ENCODE results near the gene TUBA8.
"Not testable (repeated sequence)": the region's sequence is repeated elsewhere in the genome, so short reads cannot be mapped to it uniquely, and the experiment has no call there.

The TUBA8 gene

GRCh38 chr22:18121954-18122554 lies 11.4 kb downstream of the TUBA8 start:
- in situ Hi-C loops (cut with MboI; ENCODE audit: low sequenced_read_pairs), result no loop called here

DNA sequence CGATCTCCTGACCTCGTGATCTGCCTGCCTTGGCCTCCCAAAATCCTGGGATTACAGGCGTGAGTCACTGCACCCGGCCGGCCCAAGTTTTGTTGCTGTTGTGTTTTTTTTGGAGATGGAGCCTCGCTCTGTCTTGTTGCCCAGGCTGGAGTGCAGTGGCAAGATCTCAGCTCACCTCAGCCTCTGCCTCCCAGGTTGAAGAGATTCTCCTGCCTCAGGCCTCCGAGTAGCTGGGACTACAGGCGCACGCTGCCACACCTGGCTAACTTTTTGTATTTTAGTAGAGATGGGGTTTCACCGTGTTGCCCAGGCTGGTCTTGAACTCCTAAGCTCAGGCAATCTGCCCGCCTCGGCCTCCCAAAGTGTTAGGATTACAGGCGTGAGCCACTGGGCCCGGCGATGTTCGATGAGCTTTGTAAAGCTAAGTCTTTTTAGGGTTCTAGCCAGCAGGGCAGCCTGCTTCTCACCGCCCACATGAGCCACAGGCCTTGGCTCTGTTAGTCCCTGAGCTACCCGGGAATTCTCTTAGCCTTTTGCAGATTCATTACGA lies 12.9 kb downstream of the TUBA8 start:
- in situ Hi-C loops (cut with MboI; ENCODE audit: low sequenced_read_pairs), result not testable (repeated sequence)

DNA sequence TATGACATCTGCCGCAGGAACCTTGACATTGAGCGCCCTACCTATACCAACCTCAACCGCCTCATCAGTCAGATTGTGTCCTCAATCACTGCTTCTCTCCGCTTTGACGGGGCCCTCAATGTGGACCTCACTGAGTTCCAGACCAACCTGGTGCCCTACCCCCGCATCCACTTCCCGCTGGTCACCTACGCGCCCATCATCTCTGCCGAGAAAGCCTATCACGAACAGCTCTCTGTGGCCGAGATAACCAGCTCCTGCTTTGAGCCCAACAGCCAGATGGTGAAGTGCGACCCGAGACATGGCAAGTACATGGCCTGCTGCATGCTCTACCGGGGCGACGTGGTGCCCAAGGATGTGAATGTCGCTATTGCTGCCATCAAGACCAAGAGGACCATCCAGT lies 16.0 kb downstream of the TUBA8 start:
- in situ Hi-C loops (cut with MboI; ENCODE audit: low sequenced_read_pairs), result no loop called here

GRCh38 chr22:18130018-18130417 lies 19.4 kb downstream of the TUBA8 start:
- in situ Hi-C loops (cut with MboI; ENCODE audit: low sequenced_read_pairs), result no loop called here

DNA sequence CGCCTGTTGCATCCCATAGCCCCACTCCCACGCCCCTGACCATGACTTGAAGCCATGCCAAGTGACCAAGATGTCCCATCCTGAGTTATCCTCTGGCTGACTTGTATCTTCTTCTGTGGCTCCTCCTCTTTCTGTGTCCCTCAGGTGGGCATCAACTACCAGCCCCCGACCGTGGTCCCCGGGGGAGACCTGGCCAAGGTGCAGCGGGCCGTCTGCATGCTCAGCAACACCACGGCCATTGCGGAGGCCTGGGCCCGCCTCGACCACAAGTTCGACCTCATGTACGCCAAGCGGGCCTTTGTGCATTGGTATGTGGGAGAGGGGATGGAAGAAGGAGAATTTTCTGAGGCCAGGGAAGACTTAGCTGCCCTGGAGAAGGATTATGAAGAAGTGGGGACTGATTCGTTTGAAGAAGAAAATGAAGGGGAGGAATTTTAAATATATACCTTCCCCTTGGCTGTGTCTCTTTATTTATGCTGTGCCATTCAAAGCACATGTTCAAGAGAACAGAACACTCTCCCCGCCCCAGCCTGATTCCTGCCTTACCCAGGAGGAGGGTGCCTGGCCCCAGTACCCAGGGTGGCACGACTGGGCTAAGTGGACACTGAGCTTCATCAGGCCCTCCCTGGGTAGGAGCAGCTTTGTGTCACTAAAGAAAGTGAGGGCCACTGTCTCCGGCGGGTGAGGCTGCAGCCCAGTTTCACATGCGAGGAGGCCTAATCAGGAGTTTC lies 20.3 kb downstream of the TUBA8 start:
- in situ Hi-C loops (cut with MboI; ENCODE audit: low sequenced_read_pairs), result no loop called here

DNA sequence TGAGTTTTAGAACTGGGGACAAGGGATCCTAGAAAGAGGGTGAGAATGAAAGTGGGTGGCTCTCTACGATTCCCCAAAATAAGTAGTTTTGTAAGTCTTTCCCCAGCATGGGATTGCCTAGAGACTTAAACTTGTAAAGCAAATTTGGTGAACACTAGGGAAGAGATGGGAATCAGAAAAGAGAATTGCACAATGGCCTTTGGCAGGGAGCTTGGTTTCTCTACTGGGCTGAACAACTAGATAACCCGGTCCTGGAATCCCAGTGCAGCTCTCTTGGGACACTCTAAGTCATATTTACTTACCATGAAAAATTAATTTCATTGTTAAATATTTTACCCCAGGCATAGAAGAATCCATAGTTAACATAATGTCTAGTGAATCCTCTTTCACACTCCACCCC lies 22.8 kb downstream of the TUBA8 start:
- in situ Hi-C loops (cut with MboI; ENCODE audit: low sequenced_read_pairs), result no loop called here

DNA sequence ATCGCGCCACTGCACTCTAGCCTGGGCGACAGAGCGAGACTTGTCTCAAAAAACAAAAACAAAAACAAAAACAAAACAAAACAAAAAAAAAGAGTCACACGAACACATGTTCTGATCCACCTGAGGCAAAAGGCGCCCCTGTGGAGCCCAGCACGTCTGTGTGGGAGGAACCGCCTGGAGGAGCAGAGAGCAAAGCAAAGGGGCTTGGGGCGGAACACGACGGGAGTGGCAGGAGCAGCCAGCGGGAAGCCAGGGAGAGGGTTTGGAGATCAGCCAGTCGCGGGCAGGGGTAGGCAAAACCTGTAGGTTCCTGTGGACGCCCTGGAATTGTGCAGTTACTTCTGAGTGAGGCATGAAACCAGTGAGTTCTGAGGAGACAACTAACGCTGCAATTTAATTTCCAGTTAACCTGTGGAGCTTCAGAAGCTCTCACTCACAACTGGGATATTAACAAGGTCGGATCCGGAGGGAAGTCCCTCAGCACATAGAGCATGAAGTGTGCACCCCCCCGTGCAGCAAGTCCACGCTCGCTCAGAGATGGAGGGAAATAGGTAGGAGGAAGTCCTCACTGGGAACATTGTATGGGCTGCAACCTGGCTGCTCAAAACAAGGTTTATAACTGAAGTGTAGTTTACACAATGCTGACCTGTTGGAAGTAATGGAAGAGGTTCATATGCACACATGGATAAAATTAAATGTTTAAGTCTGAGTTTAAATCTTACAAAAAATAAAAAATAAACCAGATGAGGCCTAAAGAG lies 26.1 kb downstream of the TUBA8 start:
- in situ Hi-C loops (cut with MboI; ENCODE audit: low sequenced_read_pairs), result no loop called here

DNA sequence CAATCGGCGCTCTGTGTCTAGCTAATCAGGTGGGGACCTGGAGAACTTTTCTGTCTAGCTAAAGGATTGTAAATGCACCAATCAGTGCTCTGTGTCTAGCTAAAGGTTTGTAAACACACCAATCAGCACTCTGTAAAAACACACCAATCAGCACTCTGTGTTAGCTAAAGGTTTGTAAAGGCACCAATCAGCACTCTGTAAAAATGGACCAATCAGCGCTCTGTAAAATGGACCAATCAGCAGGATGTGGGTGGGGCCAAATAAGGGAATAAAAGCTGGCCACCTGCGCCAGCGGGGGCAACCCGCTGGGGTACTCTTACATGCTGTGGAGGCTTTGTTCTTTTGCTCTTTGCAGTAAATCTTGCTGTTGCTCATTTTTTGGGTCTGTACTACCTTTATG lies 30.4 kb downstream of the TUBA8 start:
- in situ Hi-C loops (cut with MboI; ENCODE audit: low sequenced_read_pairs), result not testable (repeated sequence)

DNA sequence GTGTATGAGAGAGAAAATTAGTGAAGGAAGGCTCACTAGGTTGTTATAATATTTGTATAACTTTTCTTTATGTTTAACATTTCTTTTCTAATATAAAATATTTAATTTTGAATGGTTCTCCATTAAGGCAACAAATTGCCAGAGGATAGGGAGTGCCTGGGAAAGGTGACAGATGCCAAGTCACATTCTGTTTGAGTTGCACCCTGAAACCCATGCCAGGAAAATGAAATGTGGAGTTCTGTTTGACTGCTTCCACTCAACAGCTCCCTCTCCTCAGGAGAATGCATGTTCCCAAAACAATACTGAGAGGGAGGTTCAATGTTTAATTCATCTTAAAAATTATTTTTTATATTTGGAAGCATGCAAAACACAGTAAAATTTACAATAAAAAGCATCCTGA lies 33.5 kb downstream of the TUBA8 start:
- in situ Hi-C loops (cut with MboI; ENCODE audit: low sequenced_read_pairs), result no loop called here

GRCh38 chr22:18145676-18146388 lies 35.2 kb downstream of the TUBA8 start:
- in situ Hi-C loops (cut with MboI; ENCODE audit: low sequenced_read_pairs), result no loop called here

GRCh38 chr22:18146389-18146753 lies 35.8 kb downstream of the TUBA8 start:
- in situ Hi-C loops (cut with MboI; ENCODE audit: low sequenced_read_pairs), result no loop called here

- in situ Hi-C loops (cut with MboI; ENCODE audit: low sequenced_read_pairs), result no loop called here
Observed at GRCh38 chr22:18147791-18148190, 37.2 kb downstream of the TUBA8 start.

GRCh38 chr22:18148293-18148965 lies 37.8 kb downstream of the TUBA8 start:
- in situ Hi-C loops (cut with MboI; ENCODE audit: low sequenced_read_pairs), result no loop called here

DNA sequence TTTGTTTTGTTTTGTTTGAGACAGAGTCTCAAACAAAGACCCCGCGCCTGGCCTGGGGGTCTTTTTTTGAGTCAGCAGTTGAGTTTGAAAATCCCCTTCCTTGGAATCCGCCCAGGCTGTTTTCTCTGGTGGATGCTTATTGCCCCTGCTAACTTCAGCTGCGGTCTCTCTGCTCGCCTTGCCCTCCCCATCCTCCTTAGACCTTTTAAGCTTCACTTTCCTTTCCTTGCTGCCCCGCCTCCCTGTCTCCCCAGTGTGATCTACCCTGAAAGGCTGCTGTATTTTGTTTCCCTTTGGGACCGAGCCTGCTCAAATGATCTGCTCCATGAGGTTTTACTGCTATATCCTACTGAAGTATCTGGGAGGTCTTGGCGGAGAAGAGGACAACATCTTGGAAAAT lies 41.9 kb downstream of the TUBA8 start:
- in situ Hi-C loops (cut with MboI; ENCODE audit: low sequenced_read_pairs), result no loop called here

GRCh38 chr22:18154821-18155390 lies 44.3 kb downstream of the TUBA8 start:
- in situ Hi-C loops (cut with MboI; ENCODE audit: low sequenced_read_pairs), result no loop called here

DNA sequence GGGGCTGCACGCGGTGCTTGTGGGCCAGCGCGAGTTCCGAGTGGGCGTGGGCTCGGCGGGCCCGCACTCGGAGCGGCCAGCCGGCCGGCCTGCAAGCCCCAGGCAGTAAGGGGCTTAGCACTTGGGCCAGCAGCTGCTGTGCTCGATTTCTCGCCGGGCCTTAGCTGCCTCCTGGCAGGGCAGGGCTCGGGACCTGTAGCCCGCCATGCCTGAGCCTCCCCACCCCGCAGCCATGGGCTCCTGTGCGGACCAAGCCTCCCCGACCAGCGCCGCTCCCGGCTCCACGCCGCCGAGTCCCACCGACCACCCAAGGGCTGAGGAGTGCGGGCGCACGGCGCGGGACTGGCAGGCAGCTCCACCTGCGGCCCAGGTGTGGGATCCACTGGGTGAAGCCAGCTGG lies 44.9 kb downstream of the TUBA8 start:
- in situ Hi-C loops (cut with MboI; ENCODE audit: low sequenced_read_pairs), result not testable (repeated sequence)

DNA sequence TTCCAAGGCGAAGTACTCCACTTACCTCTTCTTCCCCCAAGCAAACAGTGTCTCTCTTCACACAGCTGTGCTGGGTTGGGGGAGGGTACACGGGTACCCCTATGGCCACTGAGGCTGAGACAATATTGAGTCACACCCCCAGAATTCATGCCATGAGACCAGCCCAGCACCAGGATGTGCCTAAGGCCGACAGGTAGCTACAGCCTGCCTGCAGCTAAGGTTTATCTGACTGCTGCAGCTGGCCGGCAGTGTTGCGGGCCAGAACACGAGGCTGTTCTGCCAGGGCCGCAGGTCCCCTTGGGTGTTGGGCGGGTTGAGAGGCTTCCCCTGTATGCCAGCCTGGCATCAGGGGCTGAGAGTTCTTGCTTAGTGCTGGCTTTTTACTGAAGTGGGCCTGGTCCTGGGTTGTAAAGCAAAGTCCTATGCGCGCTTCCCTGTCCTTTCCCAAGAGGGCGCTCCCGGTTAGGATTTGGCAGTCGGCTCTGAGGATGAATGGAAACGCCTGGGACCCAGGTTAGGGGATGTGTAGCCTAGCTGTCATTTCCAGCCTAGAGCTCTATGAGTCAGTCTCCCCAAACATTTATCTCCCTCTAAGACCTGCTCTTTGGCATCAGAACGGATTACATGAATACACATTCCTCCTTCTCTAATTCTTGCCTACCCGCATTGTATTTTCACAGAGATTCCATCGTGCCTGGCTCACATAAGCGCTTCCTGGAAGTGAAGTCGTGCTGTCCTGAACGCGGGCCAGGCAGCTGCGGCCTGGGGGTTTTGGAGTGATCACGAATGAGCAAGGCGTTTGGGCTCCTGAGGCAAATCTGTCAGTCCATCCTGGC lies 46.5 kb downstream of the TUBA8 start:
- in situ Hi-C loops (cut with MboI; ENCODE audit: low sequenced_read_pairs), result no loop called here

DNA sequence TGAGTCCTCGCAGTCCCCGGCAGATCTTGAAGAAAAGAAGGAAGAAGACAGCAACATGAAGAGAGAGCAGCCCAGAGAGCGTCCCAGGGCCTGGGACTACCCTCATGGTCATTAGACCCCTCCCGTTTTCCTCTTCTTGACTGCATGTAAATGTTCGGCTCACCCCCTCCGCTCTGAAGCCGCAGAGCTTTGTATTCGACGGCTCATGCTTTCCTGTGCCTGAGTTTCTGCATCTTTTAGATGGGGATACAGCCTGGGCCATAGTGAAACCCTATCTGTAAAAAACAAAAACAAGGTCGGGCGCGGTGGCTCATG lies 47.1 kb downstream of the TUBA8 start:
- in situ Hi-C loops (cut with MboI; ENCODE audit: low sequenced_read_pairs), result no loop called here

DNA sequence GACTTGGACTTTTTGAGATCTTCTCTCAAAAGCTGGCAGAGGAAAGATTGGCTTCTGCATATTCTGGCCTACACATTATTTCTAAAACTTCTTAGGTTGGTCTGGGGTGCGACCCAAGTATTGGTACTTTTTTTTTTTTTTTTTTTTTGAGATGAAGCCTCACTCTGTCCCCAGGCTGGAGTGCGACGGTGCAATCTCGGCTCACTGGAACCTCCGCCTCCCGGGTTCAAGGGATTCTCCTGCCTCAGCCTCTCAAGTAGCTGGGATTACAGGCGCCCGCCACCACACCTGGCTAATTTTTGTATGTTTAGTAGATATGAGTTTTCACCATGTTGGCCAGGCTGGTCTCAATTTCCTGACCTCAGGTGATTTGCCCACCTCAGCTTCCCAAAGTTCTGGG lies 50.0 kb downstream of the TUBA8 start:
- in situ Hi-C loops (cut with MboI; ENCODE audit: low sequenced_read_pairs), result not testable (repeated sequence)

- in situ Hi-C loops (cut with MboI; ENCODE audit: low sequenced_read_pairs), result not testable (repeated sequence)
Observed at GRCh38 chr22:18163843-18164242, 53.2 kb downstream of the TUBA8 start.
